Neuronal stem cell (in vitro differentiated cells): ENCODE results near the gene F8.
"Not testable (repeated sequence)": the region's sequence is repeated elsewhere in the genome, so short reads cannot be mapped to it uniquely, and the experiment has no call there.

ENCODE experiments used
- DNase-seq: peaks from one replicate; pipeline ENCODE4 v3.0.0-alpha.2; 2013; ENCODE audit warnings: low spot score
- H2AFZ ChIP-seq: one replicate; pipeline ENCODE4 v1.6.1; 2013; ENCODE audit warnings: mild to moderate bottlenecking, low read length, inconsistent platforms
- H2AK5ac ChIP-seq: 2 replicates; pipeline ENCODE4 v1.6.1; 2013; ENCODE audit warnings: low read depth, mild to moderate bottlenecking, inconsistent platforms, low read length, moderate library complexity, mixed read lengths
- H2BK120ac ChIP-seq: 2 replicates; pipeline ENCODE4 v1.6.1; 2013; ENCODE audit warnings: low read depth, mild to moderate bottlenecking, inconsistent platforms, low read length, moderate library complexity, mixed read lengths
- H2BK12ac ChIP-seq: one replicate; pipeline ENCODE4 v1.6.1; 2013; ENCODE audit warnings: low read length, inconsistent platforms
- H2BK15ac ChIP-seq: 2 replicates; pipeline ENCODE4 v1.6.1; 2013; ENCODE audit warnings: mild to moderate bottlenecking, low read length, inconsistent platforms, mixed read lengths
- H2BK5ac ChIP-seq: one replicate; pipeline ENCODE4 v1.6.1; 2013; ENCODE audit warnings: inconsistent platforms, mild to moderate bottlenecking, low read length, moderate library complexity
- H3K14ac ChIP-seq: one replicate; pipeline ENCODE4 v1.6.1; 2013; ENCODE audit warnings: low read length, inconsistent platforms
- H3K18ac ChIP-seq: 2 replicates; pipeline ENCODE4 v1.6.1; 2013; ENCODE audit warnings: low read length, inconsistent platforms
- H3K23ac ChIP-seq: 2 replicates; pipeline ENCODE4 v1.6.1; 2013; ENCODE audit warnings: low read depth, mild to moderate bottlenecking, mixed read lengths, low read length, inconsistent platforms; ENCODE audit not compliant: poor library complexity
- H3K27ac ChIP-seq: replicated peaks from 3 replicates; pipeline ENCODE4 v1.5.1; 2013; ENCODE audit warnings: low read length, inconsistent platforms
- H3K27me3 ChIP-seq, 3 experiments: 2 replicates each; pipeline ENCODE4 v1.6.1; 2013; ENCODE audit warnings: low read length in 3 of 3, mild to moderate bottlenecking in 2 of 3, inconsistent platforms in 1 of 3, low read depth in 1 of 3, mixed read lengths in 1 of 3, moderate library complexity in 1 of 3; ENCODE audit not compliant: control insufficient read depth in 3 of 3, insufficient read depth in 3 of 3
- H3K36me3 ChIP-seq, 2 donors: replicated peaks in 1 of 2; 2 replicates each; pipeline ENCODE4 v1.6.1; 2013; ENCODE audit warnings: low read length in 2 of 2; ENCODE audit not compliant: control insufficient read depth in 2 of 2, insufficient read depth in 2 of 2
- H3K4ac ChIP-seq: 2 replicates; pipeline ENCODE4 v1.6.1; 2013; ENCODE audit warnings: inconsistent platforms, mild to moderate bottlenecking, low read length, moderate library complexity
- H3K4me1 ChIP-seq, 2 donors: 1 replicate in 1 of 2; 2 replicates in 1 of 2; pipeline ENCODE4 v1.6.1; 2013; ENCODE audit warnings: low read length in 2 of 2, low read depth in 1 of 2; ENCODE audit not compliant: control insufficient read depth in 2 of 2, insufficient read depth in 1 of 2
- H3K4me2 ChIP-seq: one replicate; pipeline ENCODE4 v1.6.1; 2013; ENCODE audit warnings: mild to moderate bottlenecking, low read length, inconsistent platforms; ENCODE audit not compliant: insufficient read depth, poor library complexity, severe bottlenecking
- H3K4me3 ChIP-seq, 2 donors: 2 replicates each; pipeline ENCODE4 v1.5.1; 2013; ENCODE audit warnings: low read length in 2 of 2, mild to moderate bottlenecking in 2 of 2, inconsistent platforms in 1 of 2, moderate library complexity in 1 of 2
- H3K79me1 ChIP-seq: one replicate; pipeline ENCODE4 v1.6.1; 2013; ENCODE audit warnings: low read depth, mild to moderate bottlenecking, inconsistent platforms, low read length, moderate library complexity
- H3K9ac ChIP-seq: one replicate; pipeline ENCODE4 v1.6.1; 2013; ENCODE audit warnings: mild to moderate bottlenecking, low read depth, low read length, inconsistent platforms; ENCODE audit not compliant: poor library complexity
- H3K9me3 ChIP-seq, 2 donors: replicated peaks in 1 of 2; 2 replicates each; pipeline versions ENCODE3 to v1.6.1; 2013; ENCODE audit warnings: low read length in 2 of 2, mild to moderate bottlenecking in 2 of 2, inconsistent platforms in 1 of 2, low read depth in 1 of 2, mixed read lengths in 1 of 2, moderate library complexity in 1 of 2; ENCODE audit not compliant: control insufficient read depth in 2 of 2, insufficient read depth in 1 of 2
- H4K8ac ChIP-seq: one replicate; pipeline ENCODE4 v1.6.1; 2013; ENCODE audit warnings: low read depth, mild to moderate bottlenecking, inconsistent platforms, low read length, moderate library complexity
- H4K91ac ChIP-seq: one replicate; pipeline ENCODE4 v1.6.1; 2013; ENCODE audit warnings: low read length, low read depth, mild to moderate bottlenecking, inconsistent platforms; ENCODE audit not compliant: poor library complexity
- WGBS, 2 donors: extraction: QIAGEN DNeasy Blood & Tissue Kit; methylation state at CpG; one replicate each; pipeline ENCODE4 v1.1.7; 2013; ENCODE audit warnings: missing lambda C conversion rate in 2 of 2, mixed read lengths in 1 of 2; ENCODE audit not compliant: insufficient read length in 2 of 2, insufficient replicate concordance in 1 of 2; ENCODE audit errors: extremely low coverage in 2 of 2; 5-methylcytosine and 5-hydroxymethylcytosine counted together

F8 gene

GRCh38 chrX:154910528-154910927, 112.0 kb downstream of the F8 start:
- H2BK15ac ChIP-seq, H2BK120ac ChIP-seq, H4K91ac ChIP-seq, H3K9ac ChIP-seq, H3K4me1 ChIP-seq, H3K9me3 ChIP-seq, H2AK5ac ChIP-seq, H3K27ac ChIP-seq, H3K4me2 ChIP-seq, H2AFZ ChIP-seq, H2BK5ac ChIP-seq, H3K18ac ChIP-seq, H3K79me1 ChIP-seq, H4K8ac ChIP-seq, H3K14ac ChIP-seq, H3K27me3 ChIP-seq, H2BK12ac ChIP-seq, DNase-seq, H3K36me3 ChIP-seq, H3K23ac ChIP-seq, H3K4ac ChIP-seq, H3K4me3 ChIP-seq: not testable (repeated sequence)
- WGBS, 2 donors, result no CpG with 5 or more reads among the region's 11 CpGs

GRCh38 chrX:154910048-154910447, 112.5 kb downstream of the F8 start:
- DNase-seq, H3K4me2 ChIP-seq, H2AK5ac ChIP-seq, H2BK5ac ChIP-seq, H3K4me1 ChIP-seq, H4K8ac ChIP-seq, H3K4ac ChIP-seq, H3K18ac ChIP-seq, H3K14ac ChIP-seq, H2BK15ac ChIP-seq, H3K27ac ChIP-seq, H3K9ac ChIP-seq, H3K23ac ChIP-seq, H2BK120ac ChIP-seq, H2AFZ ChIP-seq, H3K9me3 ChIP-seq, H4K91ac ChIP-seq, H3K36me3 ChIP-seq, H3K27me3 ChIP-seq, H2BK12ac ChIP-seq, H3K79me1 ChIP-seq, H3K4me3 ChIP-seq: not testable (repeated sequence)
- WGBS, 2 donors, result no CpG with 5 or more reads among the region's 4 CpGs

- no peak overlapping the region for H4K8ac ChIP-seq
- no peak overlapping the region for H3K9ac ChIP-seq
- no peak overlapping the region for H3K4ac ChIP-seq
- H3K4me2 ChIP-seq, result no peak overlapping the region
- no peak overlapping the region for H2BK15ac ChIP-seq
- H3K27me3 ChIP-seq, result no peaks in the 10 kb centered on the region
- no peak overlapping the region for H4K91ac ChIP-seq
- DNase-seq, result no peak
- H3K14ac ChIP-seq, result no peak overlapping the region
- no peak overlapping the region for H2BK5ac ChIP-seq
- no peak overlapping the region for H2BK12ac ChIP-seq
- H2BK120ac ChIP-seq, result no peak overlapping the region
- no peak overlapping the region for H2AFZ ChIP-seq
- no peak overlapping the region for H3K27ac ChIP-seq
- H2AK5ac ChIP-seq, result no peak overlapping the region
- no peak overlapping the region for H3K23ac ChIP-seq
- peaks cover 0 to 3% of the 10 kb centered on the region in 2 donors for H3K9me3 ChIP-seq
- no peak overlapping the region for H3K4me3 ChIP-seq
- no peaks in the 10 kb centered on the region for H3K4me1 ChIP-seq
- no peaks in the 10 kb centered on the region for H3K36me3 ChIP-seq
- H3K79me1 ChIP-seq, result no peaks in the 10 kb centered on the region
- no CpG with 5 or more reads among the region's 3 CpGs for WGBS, 2 donors
- H3K18ac ChIP-seq, result no peak overlapping the region
Measured at GRCh38 chrX:154908821-154909220, 113.7 kb downstream of the F8 start.

GRCh38 chrX:154902408-154902807, 120.1 kb downstream of the F8 start:
- Histone ChIP-seq H3K27me3 (peaks cover 0 to 3% (median 0%) of the 10 kb centered on the region in 3 experiments), H3K36me3 (no peaks in the 10 kb centered on the region), H2BK12ac (no peak overlapping the region), H2AFZ (no peak overlapping the region), H3K9ac (no peak overlapping the region), H3K4ac (no peak overlapping the region), H2BK120ac (no peak overlapping the region), H3K14ac (no peak overlapping the region), H4K8ac (no peak overlapping the region), H2AK5ac (no peak overlapping the region), H4K91ac (no peak overlapping the region), H3K79me1 (no peaks in the 10 kb centered on the region), H3K4me2 (no peak overlapping the region), H3K9me3 (no peaks in the 10 kb centered on the region), H3K23ac (no peak overlapping the region), H3K27ac (no peak overlapping the region), H3K18ac (no peak overlapping the region), H2BK5ac (no peak overlapping the region), H2BK15ac (no peak overlapping the region), H3K4me3 (no peak overlapping the region), H3K4me1 (no peaks in the 10 kb centered on the region)
- no peak for DNase-seq
- no CpG with 5 or more reads among the region's 1 CpG for WGBS, 2 donors
